Measurements from ENCODE around the gene ATP2C1.
A peak's percentile ranks its signal among the peaks of the same experiment; 100 is the strongest.

Gene ATP2C1

DNA sequence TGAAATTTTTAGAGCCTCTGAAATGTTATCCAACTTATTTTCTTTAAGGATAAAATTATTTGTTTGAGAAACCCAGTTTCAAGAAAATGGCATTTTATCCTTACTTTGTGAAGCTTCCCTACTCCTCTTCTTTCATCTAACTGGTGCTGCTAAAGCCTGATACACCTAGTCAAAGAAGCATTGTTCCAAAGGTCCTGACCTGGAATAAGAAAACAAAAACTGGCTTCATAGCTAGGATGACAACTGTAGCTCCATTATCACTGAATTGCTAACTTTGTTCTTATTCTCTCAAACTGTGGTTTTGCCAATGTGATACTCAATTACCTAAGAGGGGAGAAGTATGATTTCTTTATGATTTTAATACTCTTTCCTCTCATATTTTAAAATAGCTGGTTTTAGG lies 27.6 kb upstream of the ATP2C1 start:
- TF ChIP-seq POLR2A (IDR thresholded peaks at IDR 0.05; ENCODE audit: low read depth, low read length), result no peak
- no peak for FAIRE-seq
- no peak for DNase-seq (ENCODE audit: insufficient read length, low spot score)

DNA sequence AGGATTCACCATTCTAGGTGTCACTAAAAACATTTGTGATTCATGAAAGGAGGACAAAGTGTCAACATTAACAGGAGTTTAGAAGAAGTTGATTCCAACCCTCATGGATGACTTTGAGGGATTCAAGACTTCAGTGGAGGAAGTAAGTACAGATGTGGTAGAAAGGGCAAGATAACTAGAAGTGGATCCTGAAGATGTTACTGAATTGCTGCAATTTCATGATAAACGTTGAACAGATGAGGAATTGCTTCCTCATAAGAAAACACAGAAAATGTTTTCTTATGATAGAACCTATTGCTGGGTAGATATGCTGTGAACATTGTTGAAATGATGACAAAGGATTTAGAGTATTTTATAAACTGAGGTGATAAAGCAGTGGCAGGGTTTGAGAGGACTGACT lies 23.5 kb upstream of the ATP2C1 start:
- TF ChIP-seq POLR2A (IDR thresholded peaks at IDR 0.05; ENCODE audit: low read depth, low read length), result no peak
- no peak for FAIRE-seq

DNA sequence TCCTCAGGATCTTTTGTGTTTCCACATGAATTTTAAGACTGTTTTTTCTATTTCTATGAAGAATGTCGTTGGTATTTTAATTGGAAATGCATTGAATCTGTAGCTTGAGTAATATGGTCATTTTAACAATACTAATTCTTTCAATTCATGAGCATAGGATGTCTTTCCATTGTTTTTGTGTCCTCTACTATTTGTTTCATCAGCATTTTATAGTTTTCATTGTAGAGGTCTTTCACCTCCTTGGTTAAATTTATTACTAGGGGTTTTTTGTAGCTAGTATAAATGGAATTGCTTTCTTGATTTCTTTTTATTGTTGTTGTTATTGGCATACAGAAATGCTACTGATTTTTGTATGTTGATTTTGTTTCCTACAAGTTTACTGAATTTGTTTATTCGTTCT lies 17.3 kb upstream of the ATP2C1 start:
- DNase-seq (ENCODE audit: insufficient read length, low spot score), result no peak
- FAIRE-seq, result no peak
- TF ChIP-seq POLR2A (IDR thresholded peaks at IDR 0.05; ENCODE audit: low read depth, low read length), result no peak

More for the DNA sequence above, 23.5 kb upstream of the ATP2C1 start:
- DNase-seq (ENCODE audit: insufficient read length, low spot score), result no peak

DNA sequence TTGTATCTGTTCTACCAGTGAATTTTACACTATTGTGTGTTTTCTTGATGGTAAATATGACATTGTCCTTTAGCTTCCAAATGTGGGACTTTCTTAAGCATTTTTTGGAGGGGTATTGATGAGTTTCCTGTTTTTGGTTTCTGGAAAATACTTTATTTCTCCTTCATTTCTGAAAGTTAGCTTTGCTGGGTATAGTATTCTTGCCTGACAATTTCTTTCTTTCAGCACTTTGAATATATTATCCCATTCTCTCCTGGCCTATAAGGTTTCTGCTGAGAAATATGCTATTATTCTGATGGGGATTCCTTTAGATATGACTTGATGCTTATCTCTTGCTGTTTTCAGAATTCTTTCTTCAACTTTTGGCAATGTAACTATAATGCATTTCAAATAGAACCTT lies 15.4 kb upstream of the ATP2C1 start:
- FAIRE-seq, result no peak
- no peak for TF ChIP-seq POLR2A (IDR thresholded peaks at IDR 0.05; ENCODE audit: low read depth, low read length)
- no peak for DNase-seq (ENCODE audit: insufficient read length, low spot score)

DNA sequence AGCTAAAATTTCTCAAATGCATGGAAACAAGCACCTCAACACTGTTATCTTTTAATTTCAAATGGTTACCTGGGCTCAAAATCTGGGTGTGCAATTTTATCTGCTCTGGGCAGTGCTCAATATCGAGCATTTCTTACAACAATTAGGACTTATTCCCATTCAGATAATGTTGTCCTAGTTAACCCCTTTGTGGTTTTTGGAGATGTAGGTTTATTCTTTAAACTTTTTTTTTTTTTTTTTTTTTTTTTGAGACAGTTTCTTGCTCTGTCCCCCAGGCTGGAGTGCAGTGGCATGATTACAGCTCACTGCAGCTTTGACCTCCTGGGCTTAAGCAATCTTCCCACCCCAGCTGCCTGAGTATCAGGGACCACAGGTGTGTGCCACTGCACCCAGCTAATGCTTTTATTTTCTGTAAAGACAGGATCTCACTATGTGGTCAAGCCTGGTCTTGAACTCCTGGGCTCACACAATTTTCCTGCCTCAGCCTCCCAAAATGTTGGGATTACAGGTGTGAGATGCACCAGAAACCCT lies 4.4 kb upstream of the ATP2C1 start:
- no peak for FAIRE-seq
- DNase-seq (ENCODE audit: insufficient read length, low spot score), result no peak
- no peak for TF ChIP-seq POLR2A (IDR thresholded peaks at IDR 0.05; ENCODE audit: low read depth, low read length)

DNA sequence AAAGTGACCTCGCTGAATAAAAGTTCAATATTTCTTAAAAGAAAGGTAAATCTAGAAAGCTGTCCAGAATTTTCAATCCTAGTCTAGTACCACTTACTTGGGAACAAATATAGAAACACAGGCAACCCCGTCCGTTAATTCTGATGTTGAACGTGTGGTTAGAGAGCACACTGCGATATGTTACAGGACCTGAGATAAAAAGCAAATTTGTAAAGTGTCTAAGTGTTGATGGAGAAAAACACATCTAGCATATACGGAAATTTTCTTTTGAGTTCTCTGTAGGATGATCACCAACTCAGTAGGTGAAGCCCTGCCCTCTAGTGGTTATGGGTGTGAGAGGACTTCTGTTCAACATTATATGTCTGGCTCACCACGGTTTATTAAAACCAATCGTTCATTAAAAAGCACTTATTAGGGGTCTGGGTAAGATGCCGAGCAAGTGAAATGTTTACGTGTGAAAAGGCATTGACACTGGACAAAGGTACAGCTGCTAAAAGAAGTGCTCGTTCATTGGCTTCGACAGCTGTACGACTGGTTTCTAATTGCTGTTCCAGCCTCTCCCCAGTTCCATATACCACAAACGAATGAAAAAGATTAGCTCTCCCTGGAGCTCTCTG lies 1.0 kb upstream of the ATP2C1 start:
- peak; percentile 16 for DNase-seq (ENCODE audit: insufficient read length, low spot score)
- no peak for TF ChIP-seq POLR2A (IDR thresholded peaks at IDR 0.05; ENCODE audit: low read depth, low read length)
- peak; percentile 90 for FAIRE-seq

DNA sequence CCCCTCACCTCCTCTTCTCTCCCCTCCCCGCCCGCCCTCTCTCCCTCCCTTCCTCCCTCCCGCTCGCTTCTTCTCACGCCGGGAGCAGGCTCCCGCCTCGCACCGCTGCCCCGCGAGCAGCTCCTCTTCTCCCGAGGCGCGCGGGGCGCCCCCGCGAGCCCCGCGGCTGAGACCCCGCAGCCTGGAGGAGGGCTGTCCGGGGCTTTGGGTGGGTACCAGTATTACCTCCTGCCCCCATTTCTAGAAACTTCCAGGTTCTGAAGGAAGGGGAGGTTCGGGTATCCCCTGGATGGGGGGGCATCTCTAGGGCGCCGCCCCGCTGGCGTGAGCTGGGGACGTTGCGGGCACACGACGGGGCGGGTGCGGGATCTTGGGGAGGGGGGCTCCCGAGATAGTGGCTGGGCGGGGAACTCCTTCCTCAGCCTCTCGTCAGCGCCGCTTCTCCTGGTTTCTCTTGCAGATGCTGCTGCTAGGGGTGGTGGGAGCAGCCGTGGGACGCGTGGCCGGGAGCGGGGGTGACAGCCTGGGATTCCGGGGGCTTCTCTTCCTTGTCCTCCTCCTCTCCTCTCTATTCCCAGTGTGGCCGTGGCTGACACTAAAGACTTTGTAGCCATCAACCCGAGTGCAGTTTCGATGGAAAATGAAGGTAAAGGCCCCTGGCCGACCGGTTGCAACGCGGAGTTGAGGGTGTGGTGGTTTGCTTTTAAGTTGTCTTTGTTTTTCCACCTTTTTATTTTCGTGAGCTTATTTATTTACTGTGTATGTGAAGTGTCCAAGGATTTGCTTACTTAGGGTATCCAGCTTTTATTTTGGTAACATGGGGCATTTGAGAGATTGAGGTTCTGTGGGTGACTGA lies 474 bp downstream of the ATP2C1 start:
- no peak for TF ChIP-seq POLR2A (IDR thresholded peaks at IDR 0.05; ENCODE audit: low read depth, low read length)
- FAIRE-seq (no peak), DNase-seq (ENCODE audit: insufficient read length, low spot score) (peak; percentile 25)

DNA sequence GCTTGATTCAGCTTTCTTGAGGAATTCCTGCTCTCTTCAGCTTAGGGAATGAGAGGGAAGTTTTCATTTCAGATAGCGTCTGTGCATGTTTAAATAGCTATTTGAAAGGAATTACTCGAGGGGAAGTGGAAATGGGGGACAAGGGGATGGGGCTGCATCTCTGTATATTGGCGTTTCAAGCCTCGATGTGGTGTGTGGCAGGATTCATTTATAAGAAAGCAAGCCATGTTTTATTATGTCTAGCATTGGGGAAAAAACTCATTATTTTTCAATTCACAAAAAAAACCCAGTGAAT lies 1.0 kb downstream of the ATP2C1 start:
- FAIRE-seq (peak; percentile 83), DNase-seq (ENCODE audit: insufficient read length, low spot score) (no peak)
- TF ChIP-seq POLR2A (IDR thresholded peaks at IDR 0.05; ENCODE audit: low read depth, low read length), result no peak

DNA sequence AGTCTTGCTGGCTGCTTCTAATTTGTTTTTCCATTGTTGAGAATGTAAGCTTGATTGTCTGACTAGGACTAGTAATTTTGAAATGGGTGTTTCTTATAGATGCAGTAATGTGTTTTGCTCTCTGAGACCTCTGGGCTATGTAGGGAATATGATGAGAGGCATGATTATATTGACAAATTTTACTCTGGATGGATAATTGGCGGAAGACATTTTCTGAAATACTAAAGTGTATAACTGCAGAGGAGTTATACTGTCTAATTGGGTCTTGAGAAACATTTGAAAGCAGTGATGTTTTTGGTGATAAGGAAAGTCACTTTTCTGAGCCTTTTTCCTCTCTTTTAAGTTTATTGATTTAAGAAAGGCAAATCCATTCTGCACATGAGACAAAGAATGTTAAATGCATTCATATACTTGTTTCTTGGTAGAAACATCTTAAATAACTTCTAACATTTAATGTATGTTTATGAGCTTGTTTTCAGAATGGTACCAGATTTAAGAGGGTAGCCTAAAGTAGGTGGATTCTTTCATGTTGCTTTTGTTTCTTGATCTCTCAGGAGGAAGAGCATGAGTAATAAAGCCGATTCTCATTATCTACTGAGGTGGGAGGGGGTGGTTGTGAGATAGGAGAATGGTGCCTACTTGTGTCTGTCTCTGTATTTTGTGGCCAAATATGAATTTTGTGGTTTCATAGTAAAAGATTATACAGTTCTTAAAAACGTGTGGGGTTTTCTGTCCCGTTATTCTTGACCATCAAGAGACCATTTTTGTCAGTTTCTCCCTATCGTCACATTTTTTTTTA lies 2.0 kb downstream of the ATP2C1 start:
- DNase-seq (ENCODE audit: insufficient read length, low spot score), result no peak
- FAIRE-seq, result peak; percentile 27
- no peak for TF ChIP-seq POLR2A (IDR thresholded peaks at IDR 0.05; ENCODE audit: low read depth, low read length)

DNA sequence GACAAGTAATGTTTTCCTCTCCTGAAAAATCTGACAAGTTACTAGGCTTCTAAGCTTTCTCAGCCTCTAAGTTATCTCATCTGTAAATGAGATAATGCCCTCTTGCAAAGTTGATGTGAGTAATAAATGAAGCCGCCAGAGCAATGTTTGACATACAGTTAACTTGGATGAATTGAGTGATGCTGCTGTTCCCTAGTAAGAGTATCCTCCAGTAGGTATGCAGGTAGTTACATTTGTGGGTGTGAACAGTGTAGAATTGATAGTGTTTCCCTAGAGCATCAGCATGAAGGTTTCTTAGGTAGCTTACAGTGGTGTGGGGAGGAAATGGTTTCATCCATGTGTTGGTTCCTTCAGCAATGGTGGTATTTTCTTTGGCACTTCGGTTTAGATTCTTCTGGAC lies 3.4 kb downstream of the ATP2C1 start:
- no peak for FAIRE-seq
- no peak for TF ChIP-seq POLR2A (IDR thresholded peaks at IDR 0.05; ENCODE audit: low read depth, low read length)
- no peak for DNase-seq (ENCODE audit: insufficient read length, low spot score)

DNA sequence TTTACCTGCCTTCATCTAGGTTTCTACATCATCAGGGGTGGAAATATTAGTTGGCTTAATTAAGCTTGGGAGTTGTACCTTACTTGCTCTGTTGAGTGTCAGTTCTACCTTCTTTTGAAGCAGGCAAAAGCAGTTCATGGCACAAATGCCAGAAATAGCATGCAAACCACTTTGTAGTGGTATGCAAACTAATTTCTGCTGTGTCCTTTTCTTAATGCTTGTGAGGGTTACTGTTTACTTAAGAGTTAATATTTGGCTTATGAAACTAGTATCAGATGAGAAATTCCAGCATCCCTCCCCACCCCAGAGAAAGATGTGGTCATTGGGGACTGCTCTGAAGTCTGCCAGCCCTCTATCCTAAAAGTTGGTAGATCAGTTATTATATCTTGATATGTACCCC lies 7.1 kb downstream of the ATP2C1 start:
- TF ChIP-seq POLR2A (IDR thresholded peaks at IDR 0.05; ENCODE audit: low read depth, low read length), result no peak
- FAIRE-seq, result no peak
- DNase-seq (ENCODE audit: insufficient read length, low spot score), result no peak

DNA sequence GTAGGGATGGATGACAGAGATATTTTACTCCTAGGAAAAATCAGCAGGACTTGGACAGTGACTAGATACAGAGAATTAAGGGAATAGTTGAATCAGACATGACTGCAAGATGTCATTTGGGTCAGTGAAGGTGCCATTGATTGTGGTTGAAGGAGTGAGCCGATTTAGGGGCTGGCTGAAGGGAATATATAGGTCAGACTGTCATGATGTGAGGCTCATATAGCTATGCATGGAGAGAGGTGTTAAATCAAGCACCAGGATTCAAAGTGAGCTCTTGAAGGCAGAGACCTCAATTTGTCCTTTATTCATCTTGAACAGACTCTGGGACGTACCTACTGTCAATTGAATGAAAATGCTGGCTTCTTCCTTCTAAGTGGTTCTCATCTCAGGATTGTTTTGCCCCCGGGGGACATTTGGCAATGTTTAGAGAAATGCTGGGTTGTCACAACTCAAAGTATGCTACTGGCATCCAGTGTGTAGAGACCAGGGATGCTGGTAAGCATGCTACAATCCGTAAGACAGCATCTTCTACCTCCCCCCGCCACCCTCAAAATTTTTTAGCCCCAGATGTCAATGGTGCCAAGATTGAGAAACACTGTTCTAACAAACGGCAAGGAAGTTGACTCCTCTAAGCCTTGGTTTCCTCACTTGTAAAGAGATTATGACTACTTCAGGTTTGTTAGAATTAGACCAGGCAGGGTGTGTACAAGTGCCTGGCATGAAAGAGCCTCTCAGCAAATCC lies 7.8 kb downstream of the ATP2C1 start:
- FAIRE-seq, result no peak
- no peak for TF ChIP-seq POLR2A (IDR thresholded peaks at IDR 0.05; ENCODE audit: low read depth, low read length)
- DNase-seq (ENCODE audit: insufficient read length, low spot score), result no peak

DNA sequence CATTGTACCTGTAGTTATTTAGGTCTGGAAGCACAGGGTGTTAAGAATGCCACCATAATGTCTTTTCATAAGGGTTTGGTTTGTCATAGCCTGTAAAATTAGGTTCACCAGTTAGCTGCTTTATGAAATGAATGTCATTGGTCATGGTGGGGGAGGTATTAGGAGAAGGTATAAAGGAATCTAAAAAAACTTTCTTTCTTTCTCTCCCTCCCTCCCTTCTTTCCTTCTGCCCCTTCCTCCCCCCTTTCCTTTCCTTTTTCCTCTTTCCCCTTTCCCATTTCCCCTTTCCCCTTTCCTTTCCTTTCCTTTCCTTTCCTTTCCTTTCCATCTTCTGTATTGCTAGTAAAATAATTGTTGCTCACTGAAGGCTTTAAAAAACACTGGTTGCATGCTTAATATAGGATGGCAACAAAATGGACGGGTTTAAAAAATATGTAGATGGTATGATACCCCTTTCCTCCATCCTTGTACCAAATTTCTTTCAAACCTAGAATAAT lies 9.6 kb downstream of the ATP2C1 start:
- no peak for TF ChIP-seq POLR2A (IDR thresholded peaks at IDR 0.05; ENCODE audit: low read depth, low read length)
- no peak for FAIRE-seq

More for the DNA sequence above, 9.6 kb downstream of the ATP2C1 start:
- DNase-seq (ENCODE audit: insufficient read length, low spot score), result no peak
